HFFc6 (cell line): ENCODE data around the gene NTSR1. TPM values are rescaled to one million over a fixed set of nuclear protein-coding genes. Genes with fewer than 3 reads are reported as not detected.

ENCODE experiments used
- DNase-seq: peaks from one replicate; pipeline ENCODE4 v3.0.0-alpha.2; 2018
- H3K27ac Mint-ChIP-seq: 2 replicates; pipeline ENCODE4 v1.8.0; 2020; ENCODE audit warnings: mild to moderate bottlenecking, mixed read lengths
- H3K27me3 Mint-ChIP-seq: 2 replicates; pipeline ENCODE4 v1.8.0; 2021; ENCODE audit warnings: mild to moderate bottlenecking, moderate library complexity, mixed read lengths; ENCODE audit not compliant: insufficient read depth
- H3K36me3 Mint-ChIP-seq: 2 replicates; pipeline ENCODE4 v1.8.0; 2021; ENCODE audit warnings: low read depth, mixed read lengths
- H3K4me1 Mint-ChIP-seq: 2 replicates; pipeline ENCODE4 v1.8.0; 2020; ENCODE audit warnings: low read depth, mixed read lengths
- H3K4me3 Mint-ChIP-seq: 2 replicates; pipeline ENCODE4 v1.8.0; 2020; ENCODE audit warnings: mild to moderate bottlenecking, moderate library complexity, mixed read lengths
- H3K9me3 Mint-ChIP-seq: 2 replicates; pipeline ENCODE4 v1.8.0; 2020; ENCODE audit warnings: mild to moderate bottlenecking, mixed read lengths
- CTCF ChIP-seq: fragments of 200-600 bp; sonication (generic); IDR thresholded peaks from 2 replicates; pipeline ENCODE4 v1.5.0; 2021; ENCODE audit warnings: antibody characterized with exemption, mild to moderate bottlenecking
- total RNA-seq, 6 experiments: library from RNA; stranded (reverse); fragmentation: NEBNext Ultra II Directional; extraction: Animal tissue kit (Norgen Biotek cat#: 25700); gene quantifications; 2 replicates in 1 of 6; 3 replicates in 5 of 6; pipeline ENCODE4 v1.2.3, GENCODE V29; 2021

NTSR1 gene
- total RNA-seq, 6 experiments from 2014 or later, result 3.1 to 6.5 (median 5.6) TPM

DNA sequence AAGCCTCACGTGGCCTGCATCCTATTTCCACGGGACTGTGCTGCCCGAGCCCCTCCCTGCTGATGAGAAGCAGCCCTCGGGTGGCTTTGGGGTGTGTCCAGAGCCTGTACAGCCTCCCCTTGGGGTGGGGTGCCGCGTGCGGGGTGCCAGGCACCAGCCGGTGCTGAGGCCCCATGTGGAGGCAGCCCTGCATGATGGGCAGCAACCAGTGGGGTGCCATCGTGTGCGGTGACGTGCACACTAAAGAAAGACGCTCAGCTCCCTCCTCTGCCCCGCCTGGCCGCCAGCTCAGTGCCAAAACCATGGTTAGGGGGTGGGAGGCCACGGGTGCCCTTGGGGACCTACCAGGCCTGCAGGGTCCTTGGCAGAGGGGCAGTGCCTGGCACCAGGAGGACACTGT, 26.2 kb downstream of the NTSR1 start:
- H3K9me3 Mint-ChIP-seq, result no peaks in the 10 kb centered on the region
- no peak overlapping the region for H3K4me3 Mint-ChIP-seq
- H3K36me3 Mint-ChIP-seq, result peaks cover 13% of the 10 kb centered on the region; the same call in 1 of the 2 replicates
- no peak for TF ChIP-seq CTCF
- DNase-seq, result no peak
- H3K27me3 Mint-ChIP-seq, result peaks cover 3% of the 10 kb centered on the region
- peak overlapping the region; percentile 26; the same call in 1 of the 2 replicates for H3K27ac Mint-ChIP-seq
- peaks cover 43% of the 10 kb centered on the region for H3K4me1 Mint-ChIP-seq

GRCh38 chr20:62735331-62735821, 26.7 kb downstream of the NTSR1 start:
- H3K36me3 Mint-ChIP-seq, result peaks cover 12% of the 10 kb centered on the region; the same call in 1 of the 2 replicates
- H3K4me3 Mint-ChIP-seq, result no peak overlapping the region
- peaks cover 3% of the 10 kb centered on the region for H3K27me3 Mint-ChIP-seq
- no peak for TF ChIP-seq CTCF
- DNase-seq, result peak; percentile 11
- H3K9me3 Mint-ChIP-seq, result no peaks in the 10 kb centered on the region
- H3K27ac Mint-ChIP-seq, result peak overlapping the region; percentile 26; the same call in 1 of the 2 replicates
- peaks cover 47% of the 10 kb centered on the region for H3K4me1 Mint-ChIP-seq

- no peaks in the 10 kb centered on the region for H3K9me3 Mint-ChIP-seq
- TF ChIP-seq CTCF, result no peak
- peaks cover 51% of the 10 kb centered on the region for H3K4me1 Mint-ChIP-seq
- H3K27me3 Mint-ChIP-seq, result peaks cover 3% of the 10 kb centered on the region
- no peak for DNase-seq
- no peak overlapping the region for H3K4me3 Mint-ChIP-seq
- no peak overlapping the region for H3K27ac Mint-ChIP-seq
- H3K36me3 Mint-ChIP-seq, result peaks cover 6% of the 10 kb centered on the region; the same call in 1 of the 2 replicates
Measured at GRCh38 chr20:62736026-62736406, 27.4 kb downstream of the NTSR1 start.

GRCh38 chr20:62736407-62737071, 27.9 kb downstream of the NTSR1 start:
- peaks cover 3% of the 10 kb centered on the region for H3K27me3 Mint-ChIP-seq
- no peaks in the 10 kb centered on the region for H3K9me3 Mint-ChIP-seq
- H3K4me3 Mint-ChIP-seq, result no peak overlapping the region
- no peak for DNase-seq
- H3K4me1 Mint-ChIP-seq, result peaks cover 55% of the 10 kb centered on the region
- H3K27ac Mint-ChIP-seq, result peak overlapping the region; percentile 45; the same call in 1 of the 2 replicates
- peaks cover 6% of the 10 kb centered on the region; the same call in 1 of the 2 replicates for H3K36me3 Mint-ChIP-seq
- no peak for TF ChIP-seq CTCF

DNA sequence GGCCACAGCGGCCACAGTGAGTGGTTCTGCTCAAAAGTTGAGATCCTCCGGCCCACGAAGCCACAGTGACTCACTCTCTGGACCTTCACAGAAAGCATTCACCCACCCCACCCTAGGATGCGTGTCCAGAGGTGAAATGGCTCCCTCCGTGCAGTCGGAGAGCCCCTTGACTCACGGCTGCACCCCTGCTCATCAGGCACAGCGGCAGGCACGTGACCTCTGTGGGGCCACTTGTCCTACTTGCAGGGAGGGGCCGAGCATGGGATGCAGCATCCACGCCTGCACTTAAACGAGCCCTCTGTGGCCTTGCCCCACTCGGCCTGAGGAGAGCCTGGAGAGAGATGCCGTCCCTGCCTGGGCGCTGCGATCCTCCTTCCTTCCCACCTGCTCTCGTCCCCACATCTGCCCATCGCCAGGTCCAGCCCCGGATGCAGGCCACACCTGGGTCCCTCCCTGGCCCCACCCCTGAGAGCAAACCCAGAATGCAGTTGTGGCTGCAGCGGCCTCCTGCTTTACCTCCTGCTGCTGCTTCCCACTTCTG, 28.7 kb downstream of the NTSR1 start:
- peak overlapping the region; percentile 45; the same call in 1 of the 2 replicates for H3K27ac Mint-ChIP-seq
- H3K36me3 Mint-ChIP-seq, result peaks cover 6% of the 10 kb centered on the region; the same call in 1 of the 2 replicates
- no peaks in the 10 kb centered on the region for H3K9me3 Mint-ChIP-seq
- no peak for TF ChIP-seq CTCF
- H3K27me3 Mint-ChIP-seq, result peaks cover 3% of the 10 kb centered on the region; the same call in 1 of the 2 replicates
- peaks cover 63% of the 10 kb centered on the region for H3K4me1 Mint-ChIP-seq
- no peak for DNase-seq
- no peak overlapping the region for H3K4me3 Mint-ChIP-seq
